ENCODE data around the gene PYROXD2.

Gene PYROXD2

GRCh38 chr10:98446661-98447221, 31.8 kb upstream of the PYROXD2 start, which contains the start of gene HPS1:
TSS of gene HPS1 (minus strand) at chr10:98446935. CDS start at chr10:98443240, 3,695 bp downstream.
- no peak for TF ChIP-seq CTCF (IDR thresholded peaks at IDR 0.05; ENCODE audit: low read length, missing control alignments)
- peak within 1 kb of the TSS; percentile 84 for H3K4me3 ChIP-seq (replicated peaks; ENCODE audit: low read depth, low read length)
- DNase-seq (ENCODE audit: low read depth) = peak; percentile 73

- no peak for TF ChIP-seq CTCF (IDR thresholded peaks at IDR 0.05; ENCODE audit: low read length, missing control alignments)
- H3K4me3 ChIP-seq (replicated peaks; ENCODE audit: low read depth, low read length) = peak overlapping the region; percentile 84
- DNase-seq (ENCODE audit: low read depth) = peak; percentile 23
Observed at GRCh38 chr10:98446151-98446660, 31.2 kb upstream of the PYROXD2 start.

- peak overlapping the region; percentile 84 for H3K4me3 ChIP-seq (replicated peaks; ENCODE audit: low read depth, low read length)
- TF ChIP-seq CTCF (IDR thresholded peaks at IDR 0.05; ENCODE audit: low read length, missing control alignments) = no peak
- no peak for DNase-seq (ENCODE audit: low read depth)
Observed at GRCh38 chr10:98445200-98445812, 30.3 kb upstream of the PYROXD2 start.

- no peak overlapping the region for H3K4me3 ChIP-seq (replicated peaks; ENCODE audit: low read depth, low read length)
- no peak for DNase-seq (ENCODE audit: low read depth)
- no peak for TF ChIP-seq CTCF (IDR thresholded peaks at IDR 0.05; ENCODE audit: low read length, missing control alignments)
Observed at GRCh38 chr10:98444314-98445006, 29.5 kb upstream of the PYROXD2 start.

- no peak overlapping the region for H3K4me3 ChIP-seq (replicated peaks; ENCODE audit: low read depth, low read length)
- no peak for TF ChIP-seq CTCF (IDR thresholded peaks at IDR 0.05; ENCODE audit: low read length, missing control alignments)
- no peak for DNase-seq (ENCODE audit: low read depth)
Observed at GRCh38 chr10:98438715-98439114, 23.7 kb upstream of the PYROXD2 start.

GRCh38 chr10:98436704-98437103, 21.7 kb upstream of the PYROXD2 start:
- no peak overlapping the region for H3K4me3 ChIP-seq (replicated peaks; ENCODE audit: low read depth, low read length)
- no peak for DNase-seq (ENCODE audit: low read depth)
- TF ChIP-seq CTCF (IDR thresholded peaks at IDR 0.05; ENCODE audit: low read length, missing control alignments) = no peak

Data from fibroblast of pulmonary artery (primary cell).